HEK293T (cell line): ENCODE data around the gene RNF212.

Source experiments
- CTCF ChIA-PET: fragments of 350-600 bp; formaldehyde crosslinking; extraction: SDS; loops from one replicate; lab custom pipeline; 2021; ENCODE audit warnings: antibody characterized with exemption, inconsistent platforms; lab: Yijun Ruan, JAX
- POLR2A ChIA-PET: fragments of 350-600 bp; formaldehyde crosslinking; extraction: SDS; loops from one replicate; lab custom pipeline; 2020; ENCODE audit warnings: antibody characterized with exemption, inconsistent platforms; lab: Yijun Ruan, JAX
- DNase-seq: peaks from one replicate; pipeline ENCODE4 v3.0.0; 2012; ENCODE audit warnings: mixed read lengths; ENCODE audit errors: extremely low spot score
- ARNT ChIP-seq: fragments of 450-650 bp; IDR thresholded peaks from 2 replicates; pipeline ENCODE4 v1.6.1; 2017; ENCODE audit warnings: mild to moderate bottlenecking
- BHLHE40 ChIP-seq: fragments of 450-650 bp; IDR thresholded peaks from 2 replicates; pipeline ENCODE4 v1.6.1; 2016; ENCODE audit warnings: mild to moderate bottlenecking, moderate library complexity, borderline replicate concordance
- CTBP1 ChIP-seq: fragments of 450-650 bp; IDR thresholded peaks from 2 replicates; pipeline ENCODE4 v1.6.1; 2016; ENCODE audit warnings: borderline replicate concordance
- ELF4 ChIP-seq: fragments of 450-650 bp; IDR thresholded peaks from 2 replicates; pipeline ENCODE4 v1.6.1; 2017; ENCODE audit warnings: antibody characterized with exemption
- FOXA1 ChIP-seq: fragments of 450-650 bp; IDR thresholded peaks from 2 replicates; pipeline ENCODE4 v1.6.1; 2016; ENCODE audit warnings: mild to moderate bottlenecking
- FOXK2 ChIP-seq: fragments of 450-650 bp; IDR thresholded peaks from 2 replicates; pipeline ENCODE4 v1.6.1; 2016; ENCODE audit warnings: mild to moderate bottlenecking
- FOXM1 ChIP-seq: fragments of 450-650 bp; IDR thresholded peaks from 2 replicates; pipeline ENCODE4 v1.6.1; 2017; ENCODE audit warnings: mild to moderate bottlenecking, borderline replicate concordance
- HDGF ChIP-seq: fragments of 450-650 bp; IDR thresholded peaks from 2 replicates; pipeline ENCODE4 v1.6.1; 2017; ENCODE audit warnings: antibody characterized with exemption, borderline replicate concordance
- L3MBTL2 ChIP-seq: fragments of 450-650 bp; conservative IDR thresholded peaks from 2 replicates; pipeline ENCODE4 v1.6.1; 2016; ENCODE audit warnings: mild to moderate bottlenecking
- LEF1 ChIP-seq: fragments of 450-650 bp; IDR thresholded peaks from 2 replicates; pipeline ENCODE4 v1.6.1; 2017; ENCODE audit warnings: mild to moderate bottlenecking, borderline replicate concordance
- NFRKB ChIP-seq: fragments of 450-650 bp; IDR thresholded peaks from 2 replicates; pipeline ENCODE4 v1.6.1; 2016; ENCODE audit warnings: mild to moderate bottlenecking, moderate library complexity
- PKNOX1 ChIP-seq: fragments of 450-650 bp; IDR thresholded peaks from 2 replicates; pipeline ENCODE4 v1.6.1; 2016
- SP1 ChIP-seq: fragments of 450-650 bp; IDR thresholded peaks from 2 replicates; pipeline ENCODE4 v1.6.1; 2017
- SUZ12 ChIP-seq: fragments of 450-650 bp; IDR thresholded peaks from 2 replicates; pipeline ENCODE4 v1.6.1; 2016; ENCODE audit warnings: mild to moderate bottlenecking
- TARDBP ChIP-seq: fragments of 450-650 bp; IDR thresholded peaks from 2 replicates; pipeline ENCODE4 v1.6.1; 2016
- ZNF384 ChIP-seq: fragments of 450-650 bp; IDR thresholded peaks from 2 replicates; pipeline ENCODE4 v1.6.1; 2016

Gene RNF212

GRCh38 chr4:1078490-1078889 lies 34.9 kb downstream of the RNF212 start:
- POLR2A ChIA-PET = no interaction called here
- CTCF ChIA-PET = no interaction called here
- no peak for TF ChIP-seq PKNOX1
- TF ChIP-seq ELF4 = no peak
- TF ChIP-seq ZNF384 = no peak
- TF ChIP-seq NFRKB = no peak
- TF ChIP-seq SUZ12 = no peak
- TF ChIP-seq ARNT = no peak
- TF ChIP-seq SP1 = no peak
- no peak for TF ChIP-seq TARDBP
- TF ChIP-seq FOXK2 = no peak
- TF ChIP-seq FOXA1 = no peak
- DNase-seq = no peak

GRCh38 chr4:1077711-1078477 lies 35.5 kb downstream of the RNF212 start:
- ChIA-PET POLR2A (no interaction called here), CTCF (no interaction called here)
- DNase-seq = no peak
- TF ChIP-seq NFRKB (no peak), ELF4 (no peak), SUZ12 (no peak), L3MBTL2 (no peak), BHLHE40 (no peak), PKNOX1 (no peak), FOXM1 (no peak), SP1 (no peak), CTBP1 (no peak), LEF1 (no peak), FOXA1 (no peak), ARNT (no peak), TARDBP (no peak), HDGF (no peak), FOXK2 (no peak), ZNF384 (no peak)

GRCh38 chr4:1075809-1076699 lies 37.3 kb downstream of the RNF212 start:
- POLR2A ChIA-PET = no interaction called here
- TF ChIP-seq HDGF = no peak
- TF ChIP-seq PKNOX1 = no peak
- TF ChIP-seq SUZ12 = no peak
- no peak for TF ChIP-seq FOXA1
- no peak for TF ChIP-seq SP1
- no peak for TF ChIP-seq ELF4
- no peak for TF ChIP-seq BHLHE40
- TF ChIP-seq LEF1 = no peak
- no peak for TF ChIP-seq TARDBP
- TF ChIP-seq FOXK2 = no peak
- TF ChIP-seq ARNT = no peak
- no peak for TF ChIP-seq NFRKB
- no peak for TF ChIP-seq FOXM1
- no peak for TF ChIP-seq L3MBTL2
- no peak for TF ChIP-seq ZNF384
- no peak for TF ChIP-seq CTBP1
- no peak for DNase-seq
- CTCF ChIA-PET = interaction anchor here (0.7 kb wide), 1 partner anchor 72 kb away, joined by 3 read pairs; no protein-coding TSS in a partner anchor

GRCh38 chr4:1075225-1075624 lies 38.1 kb downstream of the RNF212 start:
- POLR2A ChIA-PET = no interaction called here
- no peak for DNase-seq
- TF ChIP-seq FOXM1 (no peak), SUZ12 (no peak), SP1 (no peak), FOXA1 (no peak), CTBP1 (no peak), ELF4 (no peak), ZNF384 (no peak), NFRKB (no peak), ARNT (no peak), PKNOX1 (no peak), TARDBP (no peak), LEF1 (no peak), BHLHE40 (no peak), L3MBTL2 (no peak)
- CTCF ChIA-PET = no interaction called here

- ChIA-PET CTCF (interaction anchor here (0.6 kb wide), 1 partner anchor 319 kb away, joined by 3 read pairs; no protein-coding TSS in a partner anchor), POLR2A (no interaction called here)
- no peak for DNase-seq
- no peak for TF ChIP-seq TARDBP
Measured at GRCh38 chr4:1074077-1074476, 39.3 kb downstream of the RNF212 start.
